Measurements from ENCODE around the gene NDUFA9. TPM values are rescaled to one million over a fixed set of nuclear protein-coding genes. Genes with fewer than 3 reads are reported as not detected.

Gene NDUFA9
- total RNA-seq, 4 donors from 2014 or later, result 22.9 to 61.8 (median 39.4) TPM

DNA sequence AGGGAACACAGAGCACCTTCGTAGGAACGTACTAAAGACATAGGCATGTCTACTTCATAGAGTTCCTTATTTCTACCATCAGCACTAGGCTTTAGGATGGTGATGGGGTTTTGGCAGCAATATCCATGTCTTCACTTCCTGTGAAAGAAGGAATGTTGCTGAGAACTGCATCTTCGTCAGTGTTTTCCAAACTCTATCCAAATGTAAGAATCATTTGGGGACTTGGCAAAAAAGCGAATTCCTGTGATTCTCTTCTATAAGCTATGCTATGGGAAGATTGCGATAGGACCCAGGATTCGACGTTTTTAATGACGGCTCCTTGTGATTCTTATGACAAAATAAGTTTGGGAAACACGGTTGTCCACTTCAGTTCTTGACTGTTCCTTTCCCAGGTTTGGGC lies 39.8 kb upstream of the NDUFA9 start:
- WGBS, 2 donors, result 91 to 94% methylated on average over 9 of the region's 9 CpGs
- DNase-seq (ENCODE audit: low spot score in 2 of 2), result no peak
- intact Hi-C loops (cut with DNase I; ENCODE audit: low total_unique reads), result no loop called here
- TF ChIP-seq CTCF (IDR thresholded peaks at IDR 0.05), result no peak
- no peak for TF ChIP-seq POLR2A (IDR thresholded peaks at IDR 0.05)
- no peak overlapping the region for H3K4me3 ChIP-seq (ENCODE audit: low read depth, poor library complexity, severe bottlenecking)

DNA sequence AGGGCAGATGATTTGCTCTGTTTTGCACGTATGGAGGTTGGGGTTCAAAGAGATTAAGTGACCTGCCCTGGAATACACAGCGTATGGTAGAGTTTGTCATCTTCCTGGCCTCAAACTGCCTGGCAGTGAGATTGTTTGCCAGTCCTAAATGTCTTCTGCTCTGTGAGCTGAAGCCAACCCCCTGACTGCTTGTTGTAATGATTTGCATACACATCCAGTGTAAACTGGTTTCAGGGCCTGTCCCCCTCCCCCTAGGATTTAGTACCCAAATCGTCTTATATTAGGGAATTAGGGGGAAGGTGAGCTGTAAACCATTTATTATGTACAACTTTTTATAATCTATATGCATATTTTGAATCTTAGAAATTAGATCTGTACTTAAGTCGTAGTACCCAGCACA lies 38.4 kb upstream of the NDUFA9 start:
- intact Hi-C loops (cut with DNase I; ENCODE audit: low total_unique reads), result no loop called here
- 76 to 87% methylated on average over 4 of the region's 4 CpGs for WGBS, 2 donors
- no peak for DNase-seq (ENCODE audit: low spot score in 2 of 2)
- no peak overlapping the region for H3K4me3 ChIP-seq (ENCODE audit: low read depth, poor library complexity, severe bottlenecking)
- TF ChIP-seq CTCF (IDR thresholded peaks at IDR 0.05), result no peak
- no peak for TF ChIP-seq POLR2A (IDR thresholded peaks at IDR 0.05)

DNA sequence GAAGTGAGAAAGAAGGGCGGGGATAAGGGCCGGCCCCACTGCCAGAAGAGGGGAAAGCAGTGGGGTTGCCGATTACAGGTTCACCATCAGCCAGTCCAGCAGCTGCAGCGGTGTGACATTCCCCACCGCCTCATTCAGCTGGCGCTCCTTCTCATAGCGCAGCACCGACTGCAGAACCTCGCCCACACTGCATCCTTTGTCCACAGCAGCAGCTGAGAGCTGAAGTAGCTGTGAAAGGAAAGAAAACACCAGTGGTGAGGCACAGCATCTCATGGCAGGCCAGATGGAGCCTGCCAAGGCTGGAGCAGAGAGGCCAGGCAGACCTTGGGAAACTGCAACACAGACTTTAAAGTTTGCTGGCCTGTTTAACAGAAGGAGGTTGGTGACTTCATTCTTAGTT lies 33.2 kb upstream of the NDUFA9 start:
- TF ChIP-seq CTCF (IDR thresholded peaks at IDR 0.05) (no peak), POLR2A (IDR thresholded peaks at IDR 0.05) (no peak)
- DNase-seq (ENCODE audit: low spot score in 2 of 2), result no peak
- intact Hi-C loops (cut with DNase I; ENCODE audit: low total_unique reads), result no loop called here
- H3K4me3 ChIP-seq (ENCODE audit: low read depth, poor library complexity, severe bottlenecking), result no peak overlapping the region
- WGBS, 2 donors, result 90 to 92% methylated on average over 9 of the region's 9 CpGs

DNA sequence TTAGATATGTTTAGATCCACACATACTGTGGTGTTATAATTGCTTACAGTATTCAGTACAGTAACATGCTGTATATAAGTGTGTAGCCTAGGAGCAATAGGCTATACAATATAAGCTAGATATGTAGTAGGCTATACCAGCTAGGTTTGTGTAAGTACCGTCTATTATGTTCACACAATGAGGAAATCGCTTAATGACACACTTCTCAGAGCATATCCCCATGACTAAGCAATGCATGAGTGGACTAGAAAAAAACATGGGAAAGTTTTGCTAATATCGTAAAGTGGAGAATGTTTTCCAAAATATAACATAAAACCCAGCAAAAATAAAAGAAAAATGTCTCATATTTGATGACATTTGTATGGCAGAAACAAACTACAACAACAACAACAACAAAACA lies 27.4 kb upstream of the NDUFA9 start:
- DNase-seq (ENCODE audit: low spot score in 2 of 2), result no peak
- no peak overlapping the region for H3K4me3 ChIP-seq (ENCODE audit: low read depth, poor library complexity, severe bottlenecking)
- 89 to 92% methylated on average over 3 of the region's 3 CpGs for WGBS, 2 donors
- intact Hi-C loops (cut with DNase I; ENCODE audit: low total_unique reads), result no loop called here
- TF ChIP-seq POLR2A (IDR thresholded peaks at IDR 0.05) (no peak), CTCF (IDR thresholded peaks at IDR 0.05) (no peak)

- no peak for DNase-seq (ENCODE audit: low spot score in 2 of 2)
- H3K4me3 ChIP-seq (ENCODE audit: low read depth, poor library complexity, severe bottlenecking), result no peak overlapping the region
- TF ChIP-seq CTCF (IDR thresholded peaks at IDR 0.05) (no peak), POLR2A (IDR thresholded peaks at IDR 0.05) (no peak)
- WGBS, 2 donors, result 81 to 92% methylated on average over 5 of the region's 5 CpGs
- intact Hi-C loops (cut with DNase I; ENCODE audit: low total_unique reads), result no loop called here
Measured at GRCh38 chr12:4626543-4626942, 22.4 kb upstream of the NDUFA9 start.

GRCh38 chr12:4628406-4628805 lies 20.5 kb upstream of the NDUFA9 start:
- intact Hi-C loops (cut with DNase I; ENCODE audit: low total_unique reads), result no loop called here

More at GRCh38 chr12:4628406-4628805, 20.5 kb upstream of the NDUFA9 start:
- TF ChIP-seq CTCF (IDR thresholded peaks at IDR 0.05) (no peak), POLR2A (IDR thresholded peaks at IDR 0.05) (no peak)
- 69% methylated on average over 10 of the region's 10 CpGs for WGBS, 2 donors
- no peak overlapping the region for H3K4me3 ChIP-seq (ENCODE audit: low read depth, poor library complexity, severe bottlenecking)
- DNase-seq (ENCODE audit: low spot score in 2 of 2), result no peak
